Measurements from ENCODE around the gene UNC13A.

The UNC13A gene

GRCh38 chr19:17610384-17610783 is 77.8 kb downstream of the UNC13A start:
- no peak for TF ChIP-seq CTCF (IDR thresholded peaks at IDR 0.05; ENCODE audit: low read depth, low read length, missing control alignments)
- Histone ChIP-seq H3K36me3 (replicated peaks) (no peaks in the 10 kb centered on the region), H3K4me3 (ENCODE audit: low read depth, low read length) (no peak overlapping the region), H3K27me3 (replicated peaks) (no peaks in the 10 kb centered on the region), H3K27ac (no peak overlapping the region)
- in situ Hi-C loops (cut with HindIII; ENCODE audit: low pct_ligation_motif_present, low sequenced_read_pairs), result no loop called here
- DNase-seq, result no peak

- no peak for DNase-seq
- Histone ChIP-seq H3K27me3 (replicated peaks) (no peaks in the 10 kb centered on the region), H3K27ac (no peak overlapping the region), H3K4me3 (ENCODE audit: low read depth, low read length) (no peak overlapping the region), H3K36me3 (replicated peaks) (no peaks in the 10 kb centered on the region)
- TF ChIP-seq CTCF (IDR thresholded peaks at IDR 0.05; ENCODE audit: low read depth, low read length, missing control alignments), result no peak
- in situ Hi-C loops (cut with HindIII; ENCODE audit: low pct_ligation_motif_present, low sequenced_read_pairs), result no loop called here
Observed at GRCh38 chr19:17607936-17608335, 80.2 kb downstream of the UNC13A start.

- no peak for DNase-seq
- in situ Hi-C loops (cut with HindIII; ENCODE audit: low pct_ligation_motif_present, low sequenced_read_pairs), result no loop called here
- H3K27ac ChIP-seq, result no peak overlapping the region
- H3K36me3 ChIP-seq (replicated peaks), result no peaks in the 10 kb centered on the region
- peaks cover 4% of the 10 kb centered on the region for H3K27me3 ChIP-seq (replicated peaks)
- H3K4me3 ChIP-seq (ENCODE audit: low read depth, low read length), result no peak overlapping the region
- peak; percentile 16 for TF ChIP-seq CTCF (IDR thresholded peaks at IDR 0.05; ENCODE audit: low read depth, low read length, missing control alignments)
Observed at GRCh38 chr19:17606590-17607185, 81.5 kb downstream of the UNC13A start.

- TF ChIP-seq CTCF (IDR thresholded peaks at IDR 0.05; ENCODE audit: low read depth, low read length, missing control alignments), result peak; percentile 42
- H3K27me3 ChIP-seq (replicated peaks), result peaks cover 4% of the 10 kb centered on the region
- H3K36me3 ChIP-seq (replicated peaks), result no peaks in the 10 kb centered on the region
- peak overlapping the region; percentile 22 for H3K4me3 ChIP-seq (ENCODE audit: low read depth, low read length)
- H3K27ac ChIP-seq, result peak overlapping the region; percentile 8
- DNase-seq, result peak; percentile 66
- in situ Hi-C loops (cut with HindIII; ENCODE audit: low pct_ligation_motif_present, low sequenced_read_pairs), result no loop called here
Observed at GRCh38 chr19:17605761-17606589, 82.2 kb downstream of the UNC13A start.

DNA sequence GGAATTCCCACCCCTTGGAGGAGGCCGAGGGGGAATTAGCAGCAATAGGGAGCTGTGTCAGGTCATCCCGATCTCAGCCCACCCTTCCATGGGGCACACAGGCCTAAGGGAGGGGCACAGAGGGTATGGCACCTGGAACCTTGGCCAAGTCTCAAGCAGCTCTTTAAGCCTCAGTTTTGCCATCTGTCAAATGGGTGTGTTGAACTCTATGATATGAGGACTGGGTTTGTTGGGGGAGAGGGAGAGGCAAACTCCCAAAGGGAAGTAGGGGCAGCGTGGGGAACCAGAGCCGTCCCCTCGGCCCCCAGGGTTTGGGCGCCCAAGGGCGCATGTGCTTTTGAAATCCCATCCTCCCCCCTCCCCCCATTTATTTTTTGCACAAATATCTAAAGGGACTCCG is 83.0 kb downstream of the UNC13A start:
- DNase-seq, result no peak
- Histone ChIP-seq H3K4me3 (ENCODE audit: low read depth, low read length) (no peak overlapping the region), H3K27me3 (replicated peaks) (peaks cover 4% of the 10 kb centered on the region), H3K27ac (no peak overlapping the region), H3K36me3 (replicated peaks) (no peaks in the 10 kb centered on the region)
- in situ Hi-C loops (cut with HindIII; ENCODE audit: low pct_ligation_motif_present, low sequenced_read_pairs), result no loop called here
- TF ChIP-seq CTCF (IDR thresholded peaks at IDR 0.05; ENCODE audit: low read depth, low read length, missing control alignments), result no peak
